Fibroblast of mammary gland (primary cell): ENCODE data around the gene PTPRD.

Experiments
- DNase-seq: peaks from one replicate; pipeline ENCODE4 v3.0.0-alpha.2; 2010; ENCODE audit warnings: low read depth
- H3K4me3 ChIP-seq: 2 replicates; pipeline ENCODE4 v1.5.1; 2011; ENCODE audit warnings: low read depth, mild to moderate bottlenecking, low read length, moderate library complexity; ENCODE audit not compliant: control insufficient read depth
- TF ChIP-seq, protein P1 (sequence below): conservative IDR thresholded peaks from 2 replicates; pipeline ENCODE4 v1.5.1; 2011; ENCODE audit warnings: low read depth, low read length, inconsistent platforms; ENCODE audit not compliant: control insufficient read depth, insufficient read depth

The PTPRD gene

GRCh38 chr9:9847750-9848149 lies 765.1 kb downstream of the PTPRD start:
- H3K4me3 ChIP-seq: no peak overlapping the region
- DNase-seq: no peak
- TF ChIP-seq, protein P1, sequence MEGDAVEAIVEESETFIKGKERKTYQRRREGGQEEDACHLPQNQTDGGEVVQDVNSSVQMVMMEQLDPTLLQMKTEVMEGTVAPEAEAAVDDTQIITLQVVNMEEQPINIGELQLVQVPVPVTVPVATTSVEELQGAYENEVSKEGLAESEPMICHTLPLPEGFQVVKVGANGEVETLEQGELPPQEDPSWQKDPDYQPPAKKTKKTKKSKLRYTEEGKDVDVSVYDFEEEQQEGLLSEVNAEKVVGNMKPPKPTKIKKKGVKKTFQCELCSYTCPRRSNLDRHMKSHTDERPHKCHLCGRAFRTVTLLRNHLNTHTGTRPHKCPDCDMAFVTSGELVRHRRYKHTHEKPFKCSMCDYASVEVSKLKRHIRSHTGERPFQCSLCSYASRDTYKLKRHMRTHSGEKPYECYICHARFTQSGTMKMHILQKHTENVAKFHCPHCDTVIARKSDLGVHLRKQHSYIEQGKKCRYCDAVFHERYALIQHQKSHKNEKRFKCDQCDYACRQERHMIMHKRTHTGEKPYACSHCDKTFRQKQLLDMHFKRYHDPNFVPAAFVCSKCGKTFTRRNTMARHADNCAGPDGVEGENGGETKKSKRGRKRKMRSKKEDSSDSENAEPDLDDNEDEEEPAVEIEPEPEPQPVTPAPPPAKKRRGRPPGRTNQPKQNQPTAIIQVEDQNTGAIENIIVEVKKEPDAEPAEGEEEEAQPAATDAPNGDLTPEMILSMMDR: no peak

DNA sequence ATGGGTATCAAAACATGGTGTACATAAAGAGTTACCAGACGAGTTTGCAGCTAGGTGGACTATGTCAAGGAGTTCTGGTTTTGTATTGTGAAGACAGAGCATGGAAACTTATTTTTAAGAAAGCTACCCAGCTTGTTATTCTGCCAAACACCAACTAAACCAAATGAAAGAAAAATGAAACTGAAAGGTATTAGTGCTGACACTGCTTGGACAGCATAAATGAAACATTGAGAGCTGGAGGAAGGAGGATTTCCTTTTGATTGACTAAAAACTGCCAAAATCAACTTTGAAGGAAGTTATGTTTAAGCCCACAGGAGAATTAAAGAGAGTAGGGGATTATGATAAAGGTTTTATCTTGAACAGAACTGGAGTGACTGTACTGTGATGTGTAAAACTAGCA lies 766.2 kb downstream of the PTPRD start:
- no peak overlapping the region for H3K4me3 ChIP-seq
- TF ChIP-seq, protein P1: no peak

DNA sequence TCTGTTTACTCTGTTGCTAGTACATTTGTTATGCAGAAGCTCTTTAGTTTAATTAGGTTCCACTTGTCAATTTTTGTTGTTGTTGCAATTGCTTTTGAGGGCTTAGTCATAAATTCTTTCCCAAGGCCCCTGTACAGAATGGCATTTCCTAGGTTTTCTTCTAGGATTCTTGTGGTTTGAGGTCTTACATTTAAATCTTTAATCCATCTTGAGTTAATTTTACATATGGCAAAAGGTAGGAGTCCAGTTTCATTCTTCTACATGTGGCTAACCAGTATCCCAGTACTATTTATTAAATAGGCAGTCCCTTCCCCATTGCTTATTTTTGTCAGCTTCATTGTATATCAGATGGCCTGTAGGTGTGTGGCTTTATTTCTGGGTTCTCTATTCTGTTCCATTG lies 792.4 kb downstream of the PTPRD start:
- peak; percentile 2 for DNase-seq
- TF ChIP-seq, protein P1: no peak

More for the DNA sequence above, 766.2 kb downstream of the PTPRD start:
- no peak for DNase-seq

DNA sequence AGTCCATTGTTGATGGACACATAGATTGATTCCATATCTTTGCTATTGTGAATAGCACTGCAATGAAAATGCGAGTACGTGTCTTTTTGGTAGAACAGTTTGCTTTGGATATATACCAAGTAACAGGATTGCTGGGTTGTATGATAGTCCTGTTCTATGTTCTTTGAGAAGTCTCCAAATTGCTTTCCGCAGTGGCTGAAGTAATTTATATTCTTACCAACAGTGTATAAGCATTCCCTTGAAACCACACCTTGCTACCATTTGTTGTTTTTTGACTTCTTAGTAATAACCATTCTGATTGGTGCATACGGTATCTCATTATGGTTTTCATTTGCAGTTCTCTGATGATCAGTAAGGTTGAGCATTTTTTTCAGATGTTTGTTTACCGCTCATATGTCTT lies 792.9 kb downstream of the PTPRD start:
- no peak for DNase-seq
- TF ChIP-seq, protein P1: no peak
- no peak overlapping the region for H3K4me3 ChIP-seq

More for the DNA sequence above, 792.4 kb downstream of the PTPRD start:
- no peak overlapping the region for H3K4me3 ChIP-seq

GRCh38 chr9:9817176-9817575 lies 795.6 kb downstream of the PTPRD start:
- TF ChIP-seq, protein P1: no peak
- no peak overlapping the region for H3K4me3 ChIP-seq
- no peak for DNase-seq

- TF ChIP-seq, protein P1: no peak
- no peak overlapping the region for H3K4me3 ChIP-seq
- DNase-seq: no peak
Observed at GRCh38 chr9:9804109-9804508, 808.7 kb downstream of the PTPRD start.

DNA sequence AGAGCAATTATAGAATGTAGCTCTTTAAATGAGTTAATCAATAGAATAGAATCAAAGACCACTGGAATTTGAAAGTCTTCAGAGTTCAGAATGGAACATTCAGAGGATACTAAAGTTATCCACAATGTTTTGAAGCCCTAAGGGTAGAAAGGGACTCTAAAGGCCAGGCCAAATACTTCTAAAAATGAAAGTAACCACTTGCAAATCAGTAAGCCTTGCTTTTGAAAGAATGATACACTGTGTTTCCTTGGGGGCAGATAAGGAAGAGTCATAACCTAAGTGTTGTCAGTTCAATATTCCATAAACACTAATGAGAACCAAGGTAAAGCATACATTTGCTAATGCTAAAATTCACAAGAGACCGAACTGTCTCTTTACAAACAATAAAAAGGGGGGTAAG lies 813.5 kb downstream of the PTPRD start:
- no peak overlapping the region for H3K4me3 ChIP-seq
- DNase-seq: no peak
- TF ChIP-seq, protein P1: no peak
